Measurements from ENCODE around the gene OPRM1. TPM values are rescaled to one million over a fixed set of nuclear protein-coding genes. Genes with fewer than 3 reads are reported as not detected.

The OPRM1 gene
- total RNA-seq, 1 donor from 2014 or later, result not detected

- no peak for DNase-seq (ENCODE audit: low spot score)
- no peak for TF ChIP-seq CTCF (IDR thresholded peaks at IDR 0.05; ENCODE audit: unreplicated experiment)
- no peaks in the 10 kb centered on the region for H3K27me3 Mint-ChIP-seq (ENCODE audit: unreplicated experiment)
- H3K36me3 Mint-ChIP-seq (ENCODE audit: low read depth, unreplicated experiment), result peaks cover 9% of the 10 kb centered on the region
- H3K4me3 Mint-ChIP-seq (ENCODE audit: unreplicated experiment), result no peak overlapping the region
- peaks cover 41% of the 10 kb centered on the region for H3K4me1 Mint-ChIP-seq (ENCODE audit: unreplicated experiment)
- no peaks in the 10 kb centered on the region for H3K9me3 Mint-ChIP-seq (ENCODE audit: unreplicated experiment)
- peak overlapping the region; percentile 94 for H3K27ac Mint-ChIP-seq (ENCODE audit: unreplicated experiment)
Observed at GRCh38 chr6:154257067-154257466, 218.0 kb downstream of the OPRM1 start.

- Mint-ChIP-seq H3K9me3 (ENCODE audit: unreplicated experiment) (no peaks in the 10 kb centered on the region), H3K36me3 (ENCODE audit: low read depth, unreplicated experiment) (peaks cover 7% of the 10 kb centered on the region), H3K27ac (ENCODE audit: unreplicated experiment) (peak overlapping the region; percentile 26), H3K4me3 (ENCODE audit: unreplicated experiment) (no peak overlapping the region), H3K4me1 (ENCODE audit: unreplicated experiment) (peaks cover 30% of the 10 kb centered on the region), H3K27me3 (ENCODE audit: unreplicated experiment) (no peaks in the 10 kb centered on the region)
- no peak for DNase-seq (ENCODE audit: low spot score)
- no peak for TF ChIP-seq CTCF (IDR thresholded peaks at IDR 0.05; ENCODE audit: unreplicated experiment)
Observed at GRCh38 chr6:154258064-154258757, 219.2 kb downstream of the OPRM1 start.

DNA sequence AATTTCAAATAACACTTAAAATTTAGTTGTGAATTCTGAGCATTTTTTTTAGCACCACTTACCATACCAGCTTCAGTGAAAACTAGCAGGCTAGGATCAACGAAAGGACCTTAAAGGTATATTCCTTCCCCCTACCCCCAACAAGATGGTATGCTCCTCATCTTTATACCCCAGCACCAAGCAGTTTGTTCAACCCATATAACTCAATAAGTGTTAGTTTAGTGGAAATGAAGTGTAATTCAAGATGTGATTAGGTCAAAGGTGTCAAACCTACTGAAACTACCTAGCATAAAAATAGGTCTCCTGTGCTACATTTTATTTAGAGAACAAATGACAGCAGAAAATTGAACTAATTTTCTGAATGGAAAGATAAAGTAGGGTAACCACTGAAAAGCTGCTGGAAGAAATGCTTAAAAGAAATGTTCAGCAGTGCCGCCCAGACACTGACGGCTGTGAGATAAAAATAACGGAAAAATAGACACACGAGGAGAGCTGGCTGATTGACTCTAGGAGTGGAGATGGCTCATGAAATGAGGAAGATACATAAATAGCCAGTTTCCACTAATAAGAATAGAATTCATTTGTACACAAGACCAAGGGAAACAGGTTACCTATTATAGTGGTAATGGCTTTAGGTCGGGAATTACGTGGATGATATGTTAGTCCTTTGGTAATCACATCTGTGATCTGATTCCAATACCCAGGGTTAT, 222.8 kb downstream of the OPRM1 start:
- Mint-ChIP-seq H3K27me3 (ENCODE audit: unreplicated experiment) (no peaks in the 10 kb centered on the region), H3K4me1 (ENCODE audit: unreplicated experiment) (peaks cover 18% of the 10 kb centered on the region), H3K4me3 (ENCODE audit: unreplicated experiment) (no peak overlapping the region), H3K9me3 (ENCODE audit: unreplicated experiment) (no peaks in the 10 kb centered on the region), H3K36me3 (ENCODE audit: low read depth, unreplicated experiment) (peaks cover 4% of the 10 kb centered on the region), H3K27ac (ENCODE audit: unreplicated experiment) (no peak overlapping the region)
- no peak for TF ChIP-seq CTCF (IDR thresholded peaks at IDR 0.05; ENCODE audit: unreplicated experiment)
- no peak for DNase-seq (ENCODE audit: low spot score)

- peaks cover 4% of the 10 kb centered on the region for H3K27me3 Mint-ChIP-seq (ENCODE audit: unreplicated experiment)
- H3K36me3 Mint-ChIP-seq (ENCODE audit: low read depth, unreplicated experiment), result peaks cover 15% of the 10 kb centered on the region
- H3K9me3 Mint-ChIP-seq (ENCODE audit: unreplicated experiment), result peaks cover 5% of the 10 kb centered on the region
- TF ChIP-seq CTCF (IDR thresholded peaks at IDR 0.05; ENCODE audit: unreplicated experiment), result no peak
- H3K27ac Mint-ChIP-seq (ENCODE audit: unreplicated experiment), result no peak overlapping the region
- H3K4me1 Mint-ChIP-seq (ENCODE audit: unreplicated experiment), result no peaks in the 10 kb centered on the region
- H3K4me3 Mint-ChIP-seq (ENCODE audit: unreplicated experiment), result no peak overlapping the region
- no peak for DNase-seq (ENCODE audit: low spot score)
Observed at GRCh38 chr6:154266560-154267099, 227.6 kb downstream of the OPRM1 start.

Measured in endothelial cell (in vitro differentiated cells).